K562 (cell line): ENCODE results near the gene FUCA1. TPM values are rescaled to one million over a fixed set of nuclear protein-coding genes. Genes with fewer than 3 reads are reported as not detected.
A peak's percentile ranks its signal among the peaks of the same experiment; 100 is the strongest.

ENCODE experiments used
- GATAD2A ChIP-seq: fragments of 450-650 bp; IDR thresholded peaks from 2 replicates; pipeline ENCODE4 v1.6.1; 2017
- HDAC3 ChIP-seq: fragments of 450-650 bp; IDR thresholded peaks from 2 replicates; pipeline ENCODE4 v1.6.1; 2018; ENCODE audit warnings: borderline replicate concordance, mild to moderate bottlenecking, moderate library complexity; ENCODE audit not compliant: partially characterized antibody
- MAFG ChIP-seq: fragments of 450-650 bp; conservative IDR thresholded peaks from 2 replicates; pipeline ENCODE4 v1.6.1; 2016; ENCODE audit warnings: missing genetic modification characterization, missing compliant biosample characterization
- POLR2A ChIP-seq: fragments of 450-650 bp; conservative IDR thresholded peaks from 2 replicates; pipeline ENCODE4 v1.6.1; 2016
- PYGO2 ChIP-seq: fragments of 450-650 bp; IDR thresholded peaks from 2 replicates; pipeline ENCODE4 v1.6.1; 2016; ENCODE audit warnings: mild to moderate bottlenecking, missing genetic modification characterization, moderate library complexity, missing compliant biosample characterization
- RBM14 ChIP-seq: fragments of 200-400 bp; formaldehyde crosslinking; IDR thresholded peaks from 2 replicates; pipeline ENCODE4 v1.6.1; 2018; ENCODE audit warnings: low read depth, mild to moderate bottlenecking, low read length, moderate library complexity, borderline replicate concordance; ENCODE audit not compliant: insufficient read depth
- SAFB ChIP-seq: fragments of 200-400 bp; formaldehyde crosslinking; IDR thresholded peaks from 2 replicates; pipeline ENCODE4 v1.6.1; 2017; ENCODE audit warnings: low read depth, low read length, borderline replicate concordance
- THRAP3 ChIP-seq: fragments of 450-650 bp; IDR thresholded peaks from 2 replicates; pipeline ENCODE4 v1.6.1; 2016; ENCODE audit warnings: mild to moderate bottlenecking, inconsistent platforms, borderline replicate concordance
- U2AF1 ChIP-seq: fragments of 200-400 bp; formaldehyde crosslinking; optimal IDR thresholded peaks from 2 replicates; pipeline ENCODE3; 2017; ENCODE audit warnings: mild to moderate bottlenecking, low read depth, low read length, moderate library complexity
- ZNF140 ChIP-seq: fragments of 250-450 bp; sonication (Bioruptor Pico); IDR thresholded peaks from 2 replicates; pipeline ENCODE4 v1.8.0; 2021; ENCODE audit warnings: moderate library complexity, mild to moderate bottlenecking, inconsistent platforms
- ZNF146 ChIP-seq: IDR thresholded peaks from one replicate; pipeline ENCODE4 v1.6.1; 2018; ENCODE audit warnings: missing compliant biosample characterization; ENCODE audit not compliant: unreplicated experiment
- ZNF764 ChIP-seq: fragments of 250-450 bp; sonication (Bioruptor Pico); IDR thresholded peaks from 2 replicates; pipeline ENCODE4 v1.4.0; 2020; ENCODE audit warnings: low read depth, mild to moderate bottlenecking, moderate library complexity
- polyA plus RNA-seq, 8 experiments: library from polyadenylated mRNA; depleted of rRNA in 4 of 8; stranded (reverse) in 5 of 8; unstranded in 3 of 8; fragments of >200 nt; fragmentation: Nextera tagmentation in 2 of 8; fragmentation: Illumina TruSeq in 1 of 8; extraction: Ambion mirVana in 2 of 8; extraction: Trizol in 1 of 8; gene quantifications; 2 replicates each; pipeline versions ENCODE4 v1.2.1 to v1.2.3, GENCODE V29; 2011 to 2014; ENCODE audit warnings: inconsistent platforms in 1 of 8, missing spikeins in 1 of 8
- total RNA-seq, 7 experiments: library from RNA; depleted of rRNA in 6 of 7; stranded (reverse); fragments of >200 nt in 6 of 7; fragmentation: Illumina TruSeq in 2 of 7; extraction: Trizol in 2 of 7; gene quantifications; 2 replicates each; pipeline versions ENCODE4 v1.2.1 to v1.2.3, GENCODE V29; 2011 to 2021; ENCODE audit warnings: low replicate concordance in 1 of 7
- TF ChIP-seq, protein P1 (sequence below): sonication (generic); formaldehyde crosslinking; IDR thresholded peaks from 2 replicates; pipeline ENCODE4 v1.8.0; 2022; ENCODE audit warnings: missing genetic modification reagents, mild to moderate bottlenecking, moderate library complexity, borderline replicate concordance
- TF ChIP-seq, protein P2 (sequence below), 2 experiments: fragments of 450-650 bp; IDR thresholded peaks; 2 replicates each; pipeline ENCODE4 v1.6.1; 2016
- TF ChIP-seq, protein P3 (sequence below): fragments of 250-450 bp; sonication (Bioruptor Pico); IDR thresholded peaks from 2 replicates; pipeline ENCODE4 v1.5.0; 2021; ENCODE audit warnings: mild to moderate bottlenecking, borderline replicate concordance
- TF ChIP-seq, protein P4 (sequence below): IDR thresholded peaks from 2 replicates; pipeline ENCODE4 v1.6.1; 2016; ENCODE audit warnings: missing genetic modification characterization, missing compliant biosample characterization
- TF ChIP-seq, protein P5 (sequence below): sonication (generic); formaldehyde crosslinking; IDR thresholded peaks from 2 replicates; pipeline ENCODE4 v1.8.1; 2023; ENCODE audit warnings: mild to moderate bottlenecking, missing genetic modification reagents
- TF ChIP-seq, protein P6 (sequence below): fragments of 250-450 bp; sonication (Bioruptor Pico); IDR thresholded peaks from 2 replicates; pipeline ENCODE4 v1.4.0; 2020; ENCODE audit warnings: mild to moderate bottlenecking, moderate library complexity

Gene FUCA1
- total and polyA plus RNA-seq, 9 of the 15 experiments (the other 6 are each of a cell fraction or from before 2014, with no cell fraction given) = 7.0 to 20.5 (median 13.5) TPM

DNA sequence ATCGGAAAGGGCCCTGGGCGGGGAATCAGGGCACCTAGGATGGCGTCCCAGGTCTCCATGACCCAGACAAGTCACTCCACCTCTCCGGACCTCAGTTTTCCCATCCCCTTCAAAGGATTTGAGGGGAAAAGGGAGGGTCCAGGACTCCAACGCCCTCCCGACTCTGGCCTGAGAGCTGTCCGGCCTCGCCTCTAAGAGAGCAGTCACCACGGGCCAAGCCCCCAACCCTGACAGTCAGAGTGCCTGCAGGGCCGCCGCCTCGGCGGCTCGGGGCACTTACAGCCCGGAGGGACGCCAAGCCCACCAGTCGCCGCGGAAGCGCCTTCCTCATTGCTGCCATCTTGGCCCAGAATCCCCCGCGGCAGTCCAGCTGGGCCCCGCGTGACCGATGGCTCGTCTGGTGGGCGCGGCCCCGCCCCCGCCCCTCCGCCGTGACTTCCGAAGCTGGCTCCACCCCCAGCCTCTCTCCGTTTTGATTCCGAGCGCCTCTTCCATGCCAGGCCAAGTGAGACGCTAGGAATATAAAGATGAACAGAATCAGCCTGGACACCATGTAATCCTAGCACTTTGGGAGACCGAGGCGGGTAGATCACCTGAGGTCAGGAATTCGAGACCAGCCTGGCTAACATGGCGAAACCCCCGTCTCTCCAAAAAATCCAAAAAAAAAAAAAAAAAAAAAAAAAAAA, 42.9 kb downstream of the FUCA1 start, which contains the start of gene HMGCL (continued):
- TF ChIP-seq HDAC3 = no peak
- TF ChIP-seq U2AF1 = no peak
- TF ChIP-seq, protein P1, sequence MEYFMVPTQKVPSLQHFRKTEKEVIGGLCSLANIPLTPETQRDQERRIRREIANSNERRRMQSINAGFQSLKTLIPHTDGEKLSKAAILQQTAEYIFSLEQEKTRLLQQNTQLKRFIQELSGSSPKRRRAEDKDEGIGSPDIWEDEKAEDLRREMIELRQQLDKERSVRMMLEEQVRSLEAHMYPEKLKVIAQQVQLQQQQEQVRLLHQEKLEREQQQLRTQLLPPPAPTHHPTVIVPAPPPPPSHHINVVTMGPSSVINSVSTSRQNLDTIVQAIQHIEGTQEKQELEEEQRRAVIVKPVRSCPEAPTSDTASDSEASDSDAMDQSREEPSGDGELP (CRISPR knock-in tag) = peak; percentile 100
- TF ChIP-seq ZNF146 (CRISPR knock-in tag) = no peak
- no peak for TF ChIP-seq MAFG (tag)
- no peak; the same call in 1 of the 2 replicates for TF ChIP-seq GATAD2A
- TF ChIP-seq ZNF140 (CRISPR knock-in tag) = no peak
- TF ChIP-seq ZNF764 (CRISPR knock-in tag) = no peak
- TF ChIP-seq, protein P2, sequence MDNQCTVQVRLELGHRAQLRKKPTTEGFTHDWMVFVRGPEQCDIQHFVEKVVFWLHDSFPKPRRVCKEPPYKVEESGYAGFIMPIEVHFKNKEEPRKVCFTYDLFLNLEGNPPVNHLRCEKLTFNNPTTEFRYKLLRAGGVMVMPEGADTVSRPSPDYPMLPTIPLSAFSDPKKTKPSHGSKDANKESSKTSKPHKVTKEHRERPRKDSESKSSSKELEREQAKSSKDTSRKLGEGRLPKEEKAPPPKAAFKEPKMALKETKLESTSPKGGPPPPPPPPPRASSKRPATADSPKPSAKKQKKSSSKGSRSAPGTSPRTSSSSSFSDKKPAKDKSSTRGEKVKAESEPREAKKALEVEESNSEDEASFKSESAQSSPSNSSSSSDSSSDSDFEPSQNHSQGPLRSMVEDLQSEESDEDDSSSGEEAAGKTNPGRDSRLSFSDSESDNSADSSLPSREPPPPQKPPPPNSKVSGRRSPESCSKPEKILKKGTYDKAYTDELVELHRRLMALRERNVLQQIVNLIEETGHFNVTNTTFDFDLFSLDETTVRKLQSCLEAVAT (IDR thresholded peaks at IDR 0.05) = no peak
- TF ChIP-seq, protein P3, sequence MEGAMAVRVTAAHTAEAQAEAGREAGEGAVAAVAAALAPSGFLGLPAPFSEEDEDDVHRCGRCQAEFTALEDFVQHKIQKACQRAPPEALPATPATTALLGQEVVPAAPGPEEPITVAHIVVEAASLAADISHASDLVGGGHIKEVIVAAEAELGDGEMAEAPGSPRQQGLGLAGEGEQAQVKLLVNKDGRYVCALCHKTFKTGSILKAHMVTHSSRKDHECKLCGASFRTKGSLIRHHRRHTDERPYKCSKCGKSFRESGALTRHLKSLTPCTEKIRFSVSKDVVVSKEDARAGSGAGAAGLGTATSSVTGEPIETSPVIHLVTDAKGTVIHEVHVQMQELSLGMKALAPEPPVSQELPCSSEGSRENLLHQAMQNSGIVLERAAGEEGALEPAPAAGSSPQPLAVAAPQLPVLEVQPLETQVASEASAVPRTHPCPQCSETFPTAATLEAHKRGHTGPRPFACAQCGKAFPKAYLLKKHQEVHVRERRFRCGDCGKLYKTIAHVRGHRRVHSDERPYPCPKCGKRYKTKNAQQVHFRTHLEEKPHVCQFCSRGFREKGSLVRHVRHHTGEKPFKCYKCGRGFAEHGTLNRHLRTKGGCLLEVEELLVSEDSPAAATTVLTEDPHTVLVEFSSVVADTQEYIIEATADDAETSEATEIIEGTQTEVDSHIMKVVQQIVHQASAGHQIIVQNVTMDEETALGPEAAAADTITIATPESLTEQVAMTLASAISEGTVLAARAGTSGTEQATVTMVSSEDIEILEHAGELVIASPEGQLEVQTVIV = no peak
- TF ChIP-seq PYGO2 = no peak
- TF ChIP-seq SAFB = no peak
- no peak for TF ChIP-seq THRAP3
- TF ChIP-seq RBM14 = no peak
- TF ChIP-seq, protein P4, sequence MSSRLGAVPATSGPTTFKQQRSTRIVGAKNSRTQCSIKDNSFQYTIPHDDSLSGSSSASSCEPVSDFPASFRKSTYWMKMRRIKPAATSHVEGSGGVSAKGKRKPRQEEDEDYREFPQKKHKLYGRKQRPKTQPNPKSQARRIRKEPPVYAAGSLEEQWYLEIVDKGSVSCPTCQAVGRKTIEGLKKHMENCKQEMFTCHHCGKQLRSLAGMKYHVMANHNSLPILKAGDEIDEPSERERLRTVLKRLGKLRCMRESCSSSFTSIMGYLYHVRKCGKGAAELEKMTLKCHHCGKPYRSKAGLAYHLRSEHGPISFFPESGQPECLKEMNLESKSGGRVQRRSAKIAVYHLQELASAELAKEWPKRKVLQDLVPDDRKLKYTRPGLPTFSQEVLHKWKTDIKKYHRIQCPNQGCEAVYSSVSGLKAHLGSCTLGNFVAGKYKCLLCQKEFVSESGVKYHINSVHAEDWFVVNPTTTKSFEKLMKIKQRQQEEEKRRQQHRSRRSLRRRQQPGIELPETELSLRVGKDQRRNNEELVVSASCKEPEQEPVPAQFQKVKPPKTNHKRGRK (tag) = no peak
- TF ChIP-seq POLR2A = peak; percentile 98
- TF ChIP-seq, protein P5, sequence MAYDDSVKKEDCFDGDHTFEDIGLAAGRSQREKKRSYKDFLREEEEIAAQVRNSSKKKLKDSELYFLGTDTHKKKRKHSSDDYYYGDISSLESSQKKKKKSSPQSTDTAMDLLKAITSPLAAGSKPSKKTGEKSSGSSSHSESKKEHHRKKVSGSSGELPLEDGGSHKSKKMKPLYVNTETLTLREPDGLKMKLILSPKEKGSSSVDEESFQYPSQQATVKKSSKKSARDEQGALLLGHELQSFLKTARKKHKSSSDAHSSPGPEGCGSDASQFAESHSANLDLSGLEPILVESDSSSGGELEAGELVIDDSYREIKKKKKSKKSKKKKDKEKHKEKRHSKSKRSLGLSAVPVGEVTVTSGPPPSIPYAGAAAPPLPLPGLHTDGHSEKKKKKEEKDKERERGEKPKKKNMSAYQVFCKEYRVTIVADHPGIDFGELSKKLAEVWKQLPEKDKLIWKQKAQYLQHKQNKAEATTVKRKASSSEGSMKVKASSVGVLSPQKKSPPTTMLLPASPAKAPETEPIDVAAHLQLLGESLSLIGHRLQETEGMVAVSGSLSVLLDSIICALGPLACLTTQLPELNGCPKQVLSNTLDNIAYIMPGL (CRISPR knock-in tag) = no peak; the same call in 1 of the 2 replicates
- TF ChIP-seq, protein P6, sequence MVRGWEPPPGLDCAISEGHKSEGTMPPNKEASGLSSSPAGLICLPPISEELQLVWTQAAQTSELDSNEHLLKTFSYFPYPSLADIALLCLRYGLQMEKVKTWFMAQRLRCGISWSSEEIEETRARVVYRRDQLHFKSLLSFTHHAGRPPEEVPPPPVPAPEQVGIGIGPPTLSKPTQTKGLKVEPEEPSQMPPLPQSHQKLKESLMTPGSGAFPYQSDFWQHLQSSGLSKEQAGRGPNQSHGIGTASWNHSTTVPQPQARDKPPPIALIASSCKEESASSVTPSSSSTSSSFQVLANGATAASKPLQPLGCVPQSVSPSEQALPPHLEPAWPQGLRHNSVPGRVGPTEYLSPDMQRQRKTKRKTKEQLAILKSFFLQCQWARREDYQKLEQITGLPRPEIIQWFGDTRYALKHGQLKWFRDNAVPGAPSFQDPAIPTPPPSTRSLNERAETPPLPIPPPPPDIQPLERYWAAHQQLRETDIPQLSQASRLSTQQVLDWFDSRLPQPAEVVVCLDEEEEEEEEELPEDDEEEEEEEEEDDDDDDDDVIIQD (CRISPR knock-in tag) = no peak
